Measurements from ENCODE around the gene PRSS12.

DNA sequence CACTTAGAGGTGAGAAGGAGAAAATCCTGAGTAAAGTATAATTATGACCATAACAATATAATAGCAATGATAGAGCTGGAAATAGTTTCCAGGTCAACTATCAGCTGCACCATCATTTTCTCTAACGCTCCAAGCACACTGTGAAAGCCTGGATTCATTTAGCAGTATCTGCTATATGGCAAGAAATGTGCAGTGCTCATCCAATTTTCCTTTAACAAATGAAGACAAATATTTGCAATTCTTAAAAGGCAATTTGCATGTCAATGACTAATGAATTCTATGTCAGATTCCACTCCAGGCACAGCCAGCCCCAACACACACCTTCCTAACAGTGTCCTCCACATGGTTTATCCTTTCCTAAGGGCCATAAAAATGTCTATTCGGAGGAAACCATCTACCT, 12.7 kb downstream of the PRSS12 start:
- TF ChIP-seq FOXK2 (IDR thresholded peaks at IDR 0.05) (no peak), FOXM1 (IDR thresholded peaks at IDR 0.05; ENCODE audit: borderline replicate concordance) (no peak), HDGF (IDR thresholded peaks at IDR 0.05; ENCODE audit: borderline replicate concordance) (no peak), PKNOX1 (IDR thresholded peaks at IDR 0.05) (no peak), BHLHE40 (IDR thresholded peaks at IDR 0.05; ENCODE audit: borderline replicate concordance) (no peak), SUZ12 (IDR thresholded peaks at IDR 0.05) (no peak), SP1 (IDR thresholded peaks at IDR 0.05) (no peak), FOXA1 (IDR thresholded peaks at IDR 0.05) (no peak), LEF1 (IDR thresholded peaks at IDR 0.05; ENCODE audit: borderline replicate concordance) (no peak), NFRKB (IDR thresholded peaks at IDR 0.05) (no peak), ARNT (IDR thresholded peaks at IDR 0.05) (no peak), TARDBP (IDR thresholded peaks at IDR 0.05) (no peak), CTBP1 (IDR thresholded peaks at IDR 0.05; ENCODE audit: borderline replicate concordance) (no peak), ELF4 (IDR thresholded peaks at IDR 0.05) (no peak)

Data from HEK293T (cell line).